GM18517 (cell line): Measurements from ENCODE around the gene ZNF180.
A peak's percentile ranks its signal among the peaks of the same experiment; 100 is the strongest.
"Not testable (repeated sequence)": the region's sequence is repeated elsewhere in the genome, so short reads cannot be mapped to it uniquely, and the experiment has no call there.

Source experiments
- ATAC-seq: cut with Tn5 transposase; IDR thresholded peaks from one replicate; pipeline ENCODE4 v1.9.1; 2021; ENCODE audit warnings: mild to moderate bottlenecking, moderate library complexity; ENCODE audit not compliant: unreplicated experiment

ZNF180 gene

GRCh38 chr19:44499962-44500949 is at the start of gene ZNF180:
Gene ZNF180 (minus strand): TSS chr19:44500522. CDS start chr19:44497334, 3,188 bp downstream.
- ATAC-seq, result peak; percentile 85

- no peak for ATAC-seq
Measured at GRCh38 chr19:44549507-44549906, 49.2 kb upstream of the ZNF180 start.

- ATAC-seq, result no peak
Measured at GRCh38 chr19:44548736-44549135, 48.4 kb upstream of the ZNF180 start.

GRCh38 chr19:44544031-44544430 is 43.7 kb upstream of the ZNF180 start:
- no peak for ATAC-seq

- no peak for ATAC-seq
Measured at GRCh38 chr19:44542671-44543070, 42.3 kb upstream of the ZNF180 start.

GRCh38 chr19:44540736-44541135 is 40.4 kb upstream of the ZNF180 start:
- no peak for ATAC-seq

- ATAC-seq, result no peak
Measured at GRCh38 chr19:44539991-44540390, 39.7 kb upstream of the ZNF180 start.

GRCh38 chr19:44539236-44539826 is 39.0 kb upstream of the ZNF180 start:
- no peak for ATAC-seq

- ATAC-seq, result not testable (repeated sequence)
Measured at GRCh38 chr19:44535361-44535760, 35.0 kb upstream of the ZNF180 start.

- ATAC-seq, result no peak
Measured at GRCh38 chr19:44532819-44533218, 32.5 kb upstream of the ZNF180 start.

GRCh38 chr19:44530777-44531176 is 30.5 kb upstream of the ZNF180 start:
- no peak for ATAC-seq

- no peak for ATAC-seq
Measured at GRCh38 chr19:44529536-44529935, 29.2 kb upstream of the ZNF180 start, which contains the start of gene CEACAM20. Gene CEACAM20 (minus strand): TSS chr19:44529675. CDS start chr19:44529509, 166 bp downstream.

- no peak for ATAC-seq
Measured at GRCh38 chr19:44527554-44527953, 27.2 kb upstream of the ZNF180 start.

- no peak for ATAC-seq
Measured at GRCh38 chr19:44525721-44526430, 25.6 kb upstream of the ZNF180 start.

GRCh38 chr19:44521370-44521769 is 21.0 kb upstream of the ZNF180 start:
- ATAC-seq, result no peak

GRCh38 chr19:44517146-44517545 is 16.8 kb upstream of the ZNF180 start:
- no peak for ATAC-seq

- no peak for ATAC-seq
Measured at GRCh38 chr19:44515907-44516306, 15.6 kb upstream of the ZNF180 start.

GRCh38 chr19:44515031-44515430 is 14.7 kb upstream of the ZNF180 start:
- no peak for ATAC-seq

GRCh38 chr19:44512326-44513298 is 12.3 kb upstream of the ZNF180 start:
- no peak for ATAC-seq

GRCh38 chr19:44509478-44509877 is 9.2 kb upstream of the ZNF180 start:
- no peak for ATAC-seq
